Measurements from ENCODE around the gene TMEM167B. TPM values are rescaled to one million over a fixed set of nuclear protein-coding genes. Genes with fewer than 3 reads are reported as not detected.

TMEM167B gene
- polyA plus RNA-seq (2013, experiment 1 of 2): 13.3 TPM
- 13.2 TPM for polyA plus RNA-seq (2013, experiment 2 of 2)

DNA sequence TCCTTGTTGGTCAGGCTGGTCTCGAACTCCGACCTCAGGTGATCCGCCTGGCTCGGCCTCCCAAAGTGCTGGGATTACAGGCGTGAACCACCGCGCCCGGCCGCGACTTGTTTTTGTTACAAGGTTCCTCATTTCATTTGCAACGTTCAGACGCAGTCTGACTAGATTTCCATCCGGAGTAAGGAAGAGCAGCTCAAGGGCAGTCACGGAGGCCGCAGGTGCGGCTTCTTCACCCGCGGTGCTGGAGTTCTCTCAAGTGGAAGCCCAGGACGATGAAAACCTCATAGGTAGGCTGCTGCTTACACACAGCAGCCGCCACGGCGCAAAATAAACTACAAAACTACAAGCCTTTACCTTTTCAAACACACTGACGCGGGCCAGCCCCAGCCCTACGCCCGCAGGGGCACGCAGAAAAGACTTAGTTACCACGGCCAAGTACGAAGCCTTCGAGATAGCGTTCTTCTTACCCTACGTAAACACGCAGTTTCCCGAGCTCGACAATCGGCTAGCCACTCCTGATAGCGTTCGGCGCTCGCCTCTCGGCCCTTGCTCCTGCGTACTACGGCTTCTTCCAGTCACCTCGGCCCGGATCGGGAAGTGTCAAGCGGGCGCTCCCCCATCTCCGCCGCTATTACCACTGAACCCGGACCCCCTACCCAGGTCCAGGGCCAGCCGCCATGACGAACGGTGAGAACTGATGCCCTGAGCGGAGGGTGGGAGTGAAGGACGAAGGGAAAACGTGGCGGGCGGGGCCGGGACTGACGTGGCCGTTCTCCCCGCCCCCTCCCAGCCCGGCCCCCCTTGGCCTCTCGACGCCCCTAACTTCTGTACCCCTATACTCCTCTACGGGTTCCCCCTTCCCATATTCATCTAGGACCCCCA lies at the start of gene TMEM167B:
TMEM167B (plus strand) TSS at position 569 of the 882 bp plus-strand sequence; CDS start at position 678, 109 bp downstream.
- peaks cover 2% of the 10 kb centered on the region for H3K79me2 ChIP-seq (ENCODE audit: control insufficient read depth, insufficient read depth, low read length)
- H3K27me3 ChIP-seq (ENCODE audit: insufficient read depth, low read length, poor library complexity): no peaks in the 10 kb centered on the region
- no peak within 1 kb of the TSS for H4K5ac ChIP-seq (ENCODE audit: low read length)
- peaks cover 2% of the 10 kb centered on the region for H3K4me1 ChIP-seq (ENCODE audit: control insufficient read depth, low read depth, low read length)
- H2BK15ac ChIP-seq (replicated peaks; ENCODE audit: low read depth): no peak within 1 kb of the TSS
- peaks cover 4% of the 10 kb centered on the region for H3K79me1 ChIP-seq (ENCODE audit: low read length)
- no peak within 1 kb of the TSS for H2BK5ac ChIP-seq (ENCODE audit: low read length)
- no CpG with 5 or more reads among the region's 67 CpGs for WGBS (ENCODE audit: extremely low coverage, insufficient coverage, low lambda C conversion rate)
- H3K56ac ChIP-seq (ENCODE audit: low read length): peak within 1 kb of the TSS; percentile 92
- H2BK120ac ChIP-seq (ENCODE audit: low read depth, low read length): no peak within 1 kb of the TSS
- H3K36me3 ChIP-seq (ENCODE audit: control insufficient read depth, insufficient read depth, low read length): no peaks in the 10 kb centered on the region
- H3K9ac ChIP-seq (ENCODE audit: low read length): peak within 1 kb of the TSS; percentile 88
- H3K23ac ChIP-seq (ENCODE audit: low read length): no peak within 1 kb of the TSS
- H4K8ac ChIP-seq (ENCODE audit: low read depth, low read length): no peak within 1 kb of the TSS
- H2AK5ac ChIP-seq (ENCODE audit: low read length): no peak within 1 kb of the TSS
- DNase-seq: peak; percentile 98
- H3K4me3 ChIP-seq (ENCODE audit: low read length): peak within 1 kb of the TSS; percentile 71
- H3K4ac ChIP-seq (ENCODE audit: low read depth, low read length): peak within 1 kb of the TSS; percentile 11
- peak within 1 kb of the TSS; percentile 48 for H3K27ac ChIP-seq (ENCODE audit: low read depth, low read length)
- no peak within 1 kb of the TSS for H3K18ac ChIP-seq (ENCODE audit: low read length)
- peak within 1 kb of the TSS; percentile 58 for H3K4me2 ChIP-seq (ENCODE audit: low read length)

DNA sequence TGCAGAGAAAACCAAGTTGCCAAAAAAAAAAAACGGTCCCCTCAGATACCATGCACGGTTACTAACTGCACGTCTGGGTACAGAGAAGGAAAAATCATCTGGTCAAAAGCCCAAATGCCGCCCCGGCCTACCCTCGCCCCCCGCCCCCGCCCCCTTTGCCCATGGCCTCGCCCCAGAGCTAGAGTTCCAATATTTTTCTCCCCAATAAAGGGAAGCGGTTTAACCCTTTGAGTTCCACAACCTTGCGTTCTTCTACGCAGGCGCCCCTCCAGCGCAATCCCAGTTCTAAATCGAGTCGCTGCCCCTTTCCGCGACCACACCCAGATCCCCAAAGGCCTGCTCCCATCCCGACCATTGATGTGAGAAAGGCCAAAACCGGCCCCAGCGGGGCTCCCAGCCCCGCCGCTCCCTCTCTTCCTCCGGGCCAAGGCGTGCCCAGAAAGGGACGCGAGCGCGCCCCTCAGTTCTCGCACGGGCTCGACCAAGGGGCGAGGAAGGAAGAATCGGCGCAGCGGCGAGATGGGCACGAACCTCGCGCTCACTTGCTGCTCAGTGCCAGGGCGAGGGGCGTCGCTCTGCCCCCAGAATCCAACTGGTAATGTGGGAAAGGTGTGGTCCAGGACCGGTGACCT lies 49.5 kb upstream of the TMEM167B start:
- no peak overlapping the region for H4K5ac ChIP-seq (ENCODE audit: low read length)
- H3K9ac ChIP-seq (ENCODE audit: low read length): peak overlapping the region; percentile 85
- no peak overlapping the region for H3K18ac ChIP-seq (ENCODE audit: low read length)
- no peaks in the 10 kb centered on the region for H3K4me1 ChIP-seq (ENCODE audit: control insufficient read depth, low read depth, low read length)
- no peaks in the 10 kb centered on the region for H3K27me3 ChIP-seq (ENCODE audit: insufficient read depth, low read length, poor library complexity)
- no peak overlapping the region for H2BK120ac ChIP-seq (ENCODE audit: low read depth, low read length)
- peak overlapping the region; percentile 79 for H3K4me2 ChIP-seq (ENCODE audit: low read length)
- H3K23ac ChIP-seq (ENCODE audit: low read length): peak overlapping the region; percentile 48
- no peak overlapping the region for H2BK5ac ChIP-seq (ENCODE audit: low read length)
- H3K79me1 ChIP-seq (ENCODE audit: low read length): no peaks in the 10 kb centered on the region
- peak overlapping the region; percentile 88 for H3K56ac ChIP-seq (ENCODE audit: low read length)
- H3K36me3 ChIP-seq (ENCODE audit: control insufficient read depth, insufficient read depth, low read length): no peaks in the 10 kb centered on the region
- H2BK15ac ChIP-seq (replicated peaks; ENCODE audit: low read depth): no peak overlapping the region
- H4K8ac ChIP-seq (ENCODE audit: low read depth, low read length): no peak overlapping the region
- H3K27ac ChIP-seq (ENCODE audit: low read depth, low read length): no peak overlapping the region
- peak overlapping the region; percentile 84 for H3K4me3 ChIP-seq (ENCODE audit: low read length)
- WGBS (ENCODE audit: extremely low coverage, insufficient coverage, low lambda C conversion rate): no CpG with 5 or more reads among the region's 44 CpGs
- no peaks in the 10 kb centered on the region for H3K79me2 ChIP-seq (ENCODE audit: control insufficient read depth, insufficient read depth, low read length)
- no peak overlapping the region for H2AK5ac ChIP-seq (ENCODE audit: low read length)
- no peak overlapping the region for H3K4ac ChIP-seq (ENCODE audit: low read depth, low read length)
- DNase-seq: peak; percentile 16

DNA sequence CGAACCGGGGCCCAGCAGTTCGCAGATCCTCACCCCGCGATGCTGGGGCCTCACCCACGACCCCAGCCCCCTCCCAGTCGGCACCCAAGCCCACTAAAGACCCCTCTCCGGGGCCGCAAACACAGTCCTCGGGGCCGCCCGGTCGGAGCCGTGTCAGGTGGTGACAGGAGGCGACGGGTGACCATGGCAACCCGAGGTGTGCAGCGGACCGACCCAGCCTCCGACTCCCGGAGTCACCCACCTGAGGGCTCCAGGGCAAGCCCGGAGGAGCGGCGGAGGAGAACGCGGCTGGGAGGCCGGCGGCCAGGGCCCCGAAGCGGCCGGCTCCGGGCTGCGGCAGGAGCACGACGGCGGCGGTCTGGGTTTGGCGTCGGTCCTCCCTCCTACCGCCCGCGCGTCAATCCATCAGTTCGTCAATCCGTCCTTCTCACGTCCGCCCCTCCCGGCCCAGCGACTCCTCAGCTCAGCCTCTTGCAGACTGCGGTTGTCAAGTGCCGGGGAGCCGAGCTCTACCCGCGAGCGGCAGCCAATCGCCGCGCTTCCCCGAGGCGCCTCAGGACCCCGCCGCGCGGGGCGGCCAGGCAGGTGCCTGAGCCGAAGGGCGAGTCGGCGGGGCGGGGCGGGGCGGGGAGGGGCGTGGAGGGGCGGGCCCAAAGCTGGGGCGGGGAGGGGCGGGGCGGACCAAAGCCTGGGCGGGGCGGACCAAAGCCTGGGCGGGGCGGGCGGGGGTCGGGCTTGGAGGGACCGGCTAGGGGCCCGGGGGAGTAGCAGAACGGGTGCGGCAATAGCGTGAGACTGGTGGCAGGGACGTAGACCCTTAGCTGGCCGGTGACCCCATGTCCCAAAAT lies 48.7 kb upstream of the TMEM167B start, which contains the start of gene WDR47:
WDR47 (minus strand) TSS at position 482 of the 848 bp plus-strand sequence. CDS start 18,590 bp downstream, outside the sequence.
- peak within 1 kb of the TSS; percentile 84 for H3K4me3 ChIP-seq (ENCODE audit: low read length)
- H4K5ac ChIP-seq (ENCODE audit: low read length): no peak within 1 kb of the TSS
- H4K8ac ChIP-seq (ENCODE audit: low read depth, low read length): peak within 1 kb of the TSS; percentile 56
- peak within 1 kb of the TSS; percentile 48 for H3K23ac ChIP-seq (ENCODE audit: low read length)
- no peak within 1 kb of the TSS for H2BK120ac ChIP-seq (ENCODE audit: low read depth, low read length)
- H3K56ac ChIP-seq (ENCODE audit: low read length): peak within 1 kb of the TSS; percentile 88
- H3K4ac ChIP-seq (ENCODE audit: low read depth, low read length): no peak within 1 kb of the TSS
- H3K4me1 ChIP-seq (ENCODE audit: control insufficient read depth, low read depth, low read length): no peaks in the 10 kb centered on the region
- H2BK15ac ChIP-seq (replicated peaks; ENCODE audit: low read depth): no peak within 1 kb of the TSS
- no peaks in the 10 kb centered on the region for H3K79me1 ChIP-seq (ENCODE audit: low read length)
- H3K27ac ChIP-seq (ENCODE audit: low read depth, low read length): no peak within 1 kb of the TSS
- peak; percentile 98 for DNase-seq
- no peak within 1 kb of the TSS for H2BK5ac ChIP-seq (ENCODE audit: low read length)
- H3K4me2 ChIP-seq (ENCODE audit: low read length): peak within 1 kb of the TSS; percentile 79
- no CpG with 5 or more reads among the region's 90 CpGs for WGBS (ENCODE audit: extremely low coverage, insufficient coverage, low lambda C conversion rate)
- no peak within 1 kb of the TSS for H3K18ac ChIP-seq (ENCODE audit: low read length)
- peak within 1 kb of the TSS; percentile 85 for H3K9ac ChIP-seq (ENCODE audit: low read length)
- H3K27me3 ChIP-seq (ENCODE audit: insufficient read depth, low read length, poor library complexity): no peaks in the 10 kb centered on the region
- no peak within 1 kb of the TSS for H2AK5ac ChIP-seq (ENCODE audit: low read length)
- H3K36me3 ChIP-seq (ENCODE audit: control insufficient read depth, insufficient read depth, low read length): no peaks in the 10 kb centered on the region
- H3K79me2 ChIP-seq (ENCODE audit: control insufficient read depth, insufficient read depth, low read length): no peaks in the 10 kb centered on the region

DNA sequence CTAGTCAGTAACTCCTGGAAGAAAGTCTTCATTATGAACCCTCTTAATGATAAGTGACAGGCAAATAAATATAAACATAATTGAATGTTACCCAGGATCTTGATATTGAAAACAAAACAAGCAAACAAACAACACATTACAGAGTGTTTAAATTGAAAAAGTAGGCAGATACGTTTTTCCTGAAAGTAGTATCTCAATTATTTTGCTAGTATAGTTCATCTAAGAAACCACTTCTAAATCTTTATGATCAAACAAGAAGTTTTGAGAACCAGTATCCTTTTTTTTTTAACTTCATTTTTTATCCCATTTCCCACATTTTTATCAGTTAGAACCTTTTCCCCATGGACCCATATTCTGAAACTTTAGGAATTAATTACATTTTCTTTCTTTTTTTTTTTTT lies 45.0 kb upstream of the TMEM167B start:
- H3K36me3 ChIP-seq (ENCODE audit: control insufficient read depth, insufficient read depth, low read length): no peaks in the 10 kb centered on the region
- no peaks in the 10 kb centered on the region for H3K4me1 ChIP-seq (ENCODE audit: control insufficient read depth, low read depth, low read length)
- no CpG with 5 or more reads among the region's 1 CpG for WGBS (ENCODE audit: extremely low coverage, insufficient coverage, low lambda C conversion rate)
- no peak overlapping the region for H4K5ac ChIP-seq (ENCODE audit: low read length)
- no peak overlapping the region for H3K23ac ChIP-seq (ENCODE audit: low read length)
- H3K79me2 ChIP-seq (ENCODE audit: control insufficient read depth, insufficient read depth, low read length): no peaks in the 10 kb centered on the region
- H3K27me3 ChIP-seq (ENCODE audit: insufficient read depth, low read length, poor library complexity): no peaks in the 10 kb centered on the region
- H2BK5ac ChIP-seq (ENCODE audit: low read length): no peak overlapping the region
- no peak overlapping the region for H3K4ac ChIP-seq (ENCODE audit: low read depth, low read length)
- H3K56ac ChIP-seq (ENCODE audit: low read length): no peak overlapping the region
- no peaks in the 10 kb centered on the region for H3K79me1 ChIP-seq (ENCODE audit: low read length)
- H4K8ac ChIP-seq (ENCODE audit: low read depth, low read length): no peak overlapping the region
- H3K4me3 ChIP-seq (ENCODE audit: low read length): no peak overlapping the region
- no peak overlapping the region for H3K18ac ChIP-seq (ENCODE audit: low read length)
- no peak overlapping the region for H2BK15ac ChIP-seq (replicated peaks; ENCODE audit: low read depth)
- no peak overlapping the region for H2AK5ac ChIP-seq (ENCODE audit: low read length)
- DNase-seq: no peak
- no peak overlapping the region for H2BK120ac ChIP-seq (ENCODE audit: low read depth, low read length)
- H3K27ac ChIP-seq (ENCODE audit: low read depth, low read length): no peak overlapping the region
- no peak overlapping the region for H3K4me2 ChIP-seq (ENCODE audit: low read length)
- H3K9ac ChIP-seq (ENCODE audit: low read length): no peak overlapping the region

DNA sequence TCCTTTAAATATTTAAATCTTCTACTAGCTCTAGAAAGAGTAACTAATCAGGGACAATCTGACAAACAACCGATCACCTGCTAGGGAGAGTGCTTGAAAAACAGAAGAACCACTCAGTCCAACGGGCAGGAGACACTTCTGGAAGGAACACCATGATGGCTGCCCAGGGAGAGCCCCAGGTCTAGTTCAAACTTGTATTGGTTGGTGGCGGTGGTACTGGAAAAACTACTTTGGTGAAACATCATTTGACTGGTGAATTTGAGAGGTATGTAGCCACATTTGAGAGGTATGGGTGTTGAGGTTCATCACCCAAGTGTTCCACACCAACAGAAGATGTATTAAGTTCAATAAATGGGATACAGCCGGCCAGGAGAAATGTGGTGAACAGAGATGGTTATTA lies 43.9 kb upstream of the TMEM167B start:
- Histone ChIP-seq H2BK15ac (replicated peaks; ENCODE audit: low read depth) (no peak overlapping the region), H3K23ac (ENCODE audit: low read length) (no peak overlapping the region), H3K4me3 (ENCODE audit: low read length) (no peak overlapping the region), H3K9ac (ENCODE audit: low read length) (no peak overlapping the region), H2BK5ac (ENCODE audit: low read length) (no peak overlapping the region), H3K27me3 (ENCODE audit: insufficient read depth, low read length, poor library complexity) (no peaks in the 10 kb centered on the region), H4K8ac (ENCODE audit: low read depth, low read length) (no peak overlapping the region), H3K56ac (ENCODE audit: low read length) (no peak overlapping the region), H3K79me1 (ENCODE audit: low read length) (no peaks in the 10 kb centered on the region), H3K27ac (ENCODE audit: low read depth, low read length) (no peak overlapping the region), H3K18ac (ENCODE audit: low read length) (no peak overlapping the region), H3K4me1 (ENCODE audit: control insufficient read depth, low read depth, low read length) (no peaks in the 10 kb centered on the region), H2AK5ac (ENCODE audit: low read length) (no peak overlapping the region), H3K4ac (ENCODE audit: low read depth, low read length) (no peak overlapping the region), H3K36me3 (ENCODE audit: control insufficient read depth, insufficient read depth, low read length) (no peaks in the 10 kb centered on the region), H2BK120ac (ENCODE audit: low read depth, low read length) (no peak overlapping the region), H3K79me2 (ENCODE audit: control insufficient read depth, insufficient read depth, low read length) (no peaks in the 10 kb centered on the region), H4K5ac (ENCODE audit: low read length) (no peak overlapping the region), H3K4me2 (ENCODE audit: low read length) (no peak overlapping the region)
- WGBS (ENCODE audit: extremely low coverage, insufficient coverage, low lambda C conversion rate): no CpG with 5 or more reads among the region's 4 CpGs
- no peak for DNase-seq

Measured in mesendoderm (in vitro differentiated cells).